ENCODE data around the gene HTR7.
"Not testable (repeated sequence)": the region's sequence is repeated elsewhere in the genome, so short reads cannot be mapped to it uniquely, and the experiment has no call there.

The HTR7 gene

DNA sequence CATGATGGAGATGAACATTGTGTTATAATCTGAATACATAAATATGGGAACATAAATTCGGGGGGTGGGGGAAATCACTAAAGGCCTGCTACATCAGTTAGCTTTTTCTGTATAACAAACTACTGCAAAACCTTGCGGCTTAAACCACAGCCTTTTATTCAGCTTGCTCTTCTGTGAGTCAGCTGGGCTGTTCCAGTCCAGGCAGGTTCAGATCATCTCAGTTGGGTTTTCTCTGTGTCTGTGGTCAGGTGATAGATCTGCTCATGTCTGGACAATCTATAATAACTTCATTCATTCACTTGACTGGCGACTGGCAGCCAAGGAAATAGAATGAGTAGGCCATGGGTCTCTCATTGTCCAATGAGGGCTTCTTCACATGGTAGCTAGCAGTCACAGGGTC, 23.5 kb downstream of the HTR7 start:
- DNase-seq = no peak
- Histone ChIP-seq H3K4me3 (ENCODE audit: low read depth in 1 of 2, low read length in 2 of 2) (no peak overlapping the region), H3K4me1 (ENCODE audit: insufficient read depth, low read length) (no peaks in the 10 kb centered on the region), H3K27ac (ENCODE audit: low read length) (no peak overlapping the region), H3K9me3 (ENCODE audit: insufficient read depth, low read length, severe bottlenecking) (no peaks in the 10 kb centered on the region), H3K36me3 (ENCODE audit: insufficient read depth, low read length) (no peaks in the 10 kb centered on the region), H3K9ac (ENCODE audit: low read depth, low read length) (no peak overlapping the region), H4K20me1 (ENCODE audit: insufficient read depth, low read length) (no peaks in the 10 kb centered on the region), H2AFZ (ENCODE audit: low read depth, low read length) (no peak overlapping the region), H3K79me2 (ENCODE audit: insufficient read depth, low read length) (no peaks in the 10 kb centered on the region), H3K4me2 (ENCODE audit: insufficient read depth, low read length) (no peak overlapping the region), H3K27me3 (ENCODE audit: insufficient read depth, low read length, poor library complexity) (peaks cover 6% of the 10 kb centered on the region)
- ATAC-seq (ENCODE audit: insufficient read depth, low read depth) = no peak
- TF ChIP-seq EZH2 (IDR thresholded peaks at IDR 0.05; ENCODE audit: borderline replicate concordance, low read depth, low read length, severe bottlenecking) = no peak
- TF ChIP-seq, protein P1, sequence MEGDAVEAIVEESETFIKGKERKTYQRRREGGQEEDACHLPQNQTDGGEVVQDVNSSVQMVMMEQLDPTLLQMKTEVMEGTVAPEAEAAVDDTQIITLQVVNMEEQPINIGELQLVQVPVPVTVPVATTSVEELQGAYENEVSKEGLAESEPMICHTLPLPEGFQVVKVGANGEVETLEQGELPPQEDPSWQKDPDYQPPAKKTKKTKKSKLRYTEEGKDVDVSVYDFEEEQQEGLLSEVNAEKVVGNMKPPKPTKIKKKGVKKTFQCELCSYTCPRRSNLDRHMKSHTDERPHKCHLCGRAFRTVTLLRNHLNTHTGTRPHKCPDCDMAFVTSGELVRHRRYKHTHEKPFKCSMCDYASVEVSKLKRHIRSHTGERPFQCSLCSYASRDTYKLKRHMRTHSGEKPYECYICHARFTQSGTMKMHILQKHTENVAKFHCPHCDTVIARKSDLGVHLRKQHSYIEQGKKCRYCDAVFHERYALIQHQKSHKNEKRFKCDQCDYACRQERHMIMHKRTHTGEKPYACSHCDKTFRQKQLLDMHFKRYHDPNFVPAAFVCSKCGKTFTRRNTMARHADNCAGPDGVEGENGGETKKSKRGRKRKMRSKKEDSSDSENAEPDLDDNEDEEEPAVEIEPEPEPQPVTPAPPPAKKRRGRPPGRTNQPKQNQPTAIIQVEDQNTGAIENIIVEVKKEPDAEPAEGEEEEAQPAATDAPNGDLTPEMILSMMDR (IDR thresholded peaks at IDR 0.05; ENCODE audit: borderline replicate concordance, extremely low read depth, low read length, poor library complexity, severe bottlenecking) = no peak

DNA sequence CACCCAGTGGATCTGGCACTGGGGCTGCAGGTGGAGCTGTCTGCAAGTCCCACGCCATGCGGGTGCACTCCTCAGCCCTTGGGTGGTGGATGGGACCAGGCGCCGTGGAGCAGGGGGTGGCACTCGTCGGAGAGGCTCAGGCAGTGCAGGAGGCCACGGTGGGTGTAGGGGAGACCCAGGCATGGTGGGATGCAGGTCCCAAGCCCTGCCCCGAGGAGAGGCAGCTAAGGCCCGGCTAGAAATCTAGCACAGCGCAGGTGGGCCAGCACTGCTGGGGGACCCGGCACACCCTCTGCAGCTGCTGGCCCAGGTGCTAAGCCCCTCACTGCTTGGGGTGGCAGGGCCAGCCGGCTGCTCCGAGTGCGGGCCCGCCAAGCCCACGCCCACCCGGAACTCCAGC, 25.7 kb downstream of the HTR7 start:
- DNase-seq (no peak), ATAC-seq (ENCODE audit: insufficient read depth, low read depth) (no peak)
- Histone ChIP-seq H3K4me1 (ENCODE audit: insufficient read depth, low read length) (no peaks in the 10 kb centered on the region), H3K9me3 (ENCODE audit: insufficient read depth, low read length, severe bottlenecking) (no peaks in the 10 kb centered on the region), H2AFZ (ENCODE audit: low read depth, low read length) (no peak overlapping the region), H3K9ac (ENCODE audit: low read depth, low read length) (no peak overlapping the region), H4K20me1 (ENCODE audit: insufficient read depth, low read length) (no peaks in the 10 kb centered on the region), H3K79me2 (ENCODE audit: insufficient read depth, low read length) (no peaks in the 10 kb centered on the region), H3K27me3 (ENCODE audit: insufficient read depth, low read length, poor library complexity) (peaks cover 6% of the 10 kb centered on the region), H3K4me3 (ENCODE audit: low read depth in 1 of 2, low read length in 2 of 2) (no peak overlapping the region), H3K27ac (ENCODE audit: low read length) (no peak overlapping the region), H3K36me3 (ENCODE audit: insufficient read depth, low read length) (no peaks in the 10 kb centered on the region), H3K4me2 (ENCODE audit: insufficient read depth, low read length) (no peak overlapping the region)
- TF ChIP-seq, protein P1 (IDR thresholded peaks at IDR 0.05; ENCODE audit: borderline replicate concordance, extremely low read depth, low read length, poor library complexity, severe bottlenecking) = no peak
- no peak for TF ChIP-seq EZH2 (IDR thresholded peaks at IDR 0.05; ENCODE audit: borderline replicate concordance, low read depth, low read length, severe bottlenecking)

DNA sequence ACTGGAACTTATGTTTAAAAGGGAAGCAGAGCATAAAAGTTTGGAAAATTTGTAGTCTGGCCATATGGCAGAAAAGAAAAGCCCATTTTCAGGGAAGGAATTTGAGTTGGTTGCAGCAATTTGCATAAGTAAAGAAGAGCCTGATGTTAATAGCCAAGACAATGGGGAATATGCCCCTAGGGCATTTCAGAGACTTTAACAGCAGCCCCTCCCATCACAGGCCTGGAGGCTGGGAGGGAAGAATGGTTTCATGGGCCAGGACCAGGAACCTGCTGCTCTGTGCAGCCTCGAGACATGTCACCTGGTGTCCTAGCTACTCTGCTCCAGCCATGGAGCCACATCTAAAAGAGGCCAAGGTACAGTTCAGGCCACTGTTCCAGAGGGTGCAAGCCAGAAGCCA, 35.3 kb downstream of the HTR7 start:
- no peak for DNase-seq
- no peak overlapping the region for H2AFZ ChIP-seq (ENCODE audit: low read depth, low read length)
- no peaks in the 10 kb centered on the region for H3K4me1 ChIP-seq (ENCODE audit: insufficient read depth, low read length)

DNA sequence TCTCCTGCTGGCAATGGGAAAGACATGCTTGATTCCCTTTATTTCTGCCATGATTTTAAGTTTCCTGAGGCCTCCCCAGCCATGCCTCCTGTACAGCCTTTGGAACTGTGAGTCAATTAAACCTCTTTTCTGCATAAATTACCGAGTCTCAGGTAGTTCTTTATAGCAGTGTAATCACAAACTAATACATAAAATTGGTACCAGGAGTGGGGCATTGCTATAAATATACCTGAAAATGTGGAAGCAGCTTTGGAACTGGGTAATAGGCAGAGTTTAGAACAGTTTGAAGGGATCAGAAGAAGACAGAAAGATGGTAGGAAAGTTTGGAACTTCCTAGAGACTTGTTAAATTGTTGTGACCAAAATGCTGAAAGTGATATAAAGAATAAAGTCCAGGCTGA, 36.0 kb downstream of the HTR7 start:
- not testable (repeated sequence) for H3K27me3 ChIP-seq (ENCODE audit: insufficient read depth, low read length, poor library complexity); H3K9me3 ChIP-seq (ENCODE audit: insufficient read depth, low read length, severe bottlenecking); H3K9ac ChIP-seq (ENCODE audit: low read depth, low read length); H4K20me1 ChIP-seq (ENCODE audit: insufficient read depth, low read length); H3K4me3 ChIP-seq (ENCODE audit: low read depth in 1 of 2, low read length in 2 of 2); H3K79me2 ChIP-seq (ENCODE audit: insufficient read depth, low read length); H3K36me3 ChIP-seq (ENCODE audit: insufficient read depth, low read length); DNase-seq; H2AFZ ChIP-seq (ENCODE audit: low read depth, low read length); H3K4me2 ChIP-seq (ENCODE audit: insufficient read depth, low read length); H3K4me1 ChIP-seq (ENCODE audit: insufficient read depth, low read length); ATAC-seq (ENCODE audit: insufficient read depth, low read depth); H3K27ac ChIP-seq (ENCODE audit: low read length)

More for the DNA sequence above, 35.3 kb downstream of the HTR7 start:
- Histone ChIP-seq H3K79me2 (ENCODE audit: insufficient read depth, low read length) (no peaks in the 10 kb centered on the region), H3K27me3 (ENCODE audit: insufficient read depth, low read length, poor library complexity) (peaks cover 2% of the 10 kb centered on the region), H3K4me3 (ENCODE audit: low read depth in 1 of 2, low read length in 2 of 2) (no peak overlapping the region), H3K36me3 (ENCODE audit: insufficient read depth, low read length) (no peaks in the 10 kb centered on the region), H4K20me1 (ENCODE audit: insufficient read depth, low read length) (no peaks in the 10 kb centered on the region), H3K4me2 (ENCODE audit: insufficient read depth, low read length) (no peak overlapping the region), H3K27ac (ENCODE audit: low read length) (no peak overlapping the region), H3K9me3 (ENCODE audit: insufficient read depth, low read length, severe bottlenecking) (peaks cover 2% of the 10 kb centered on the region), H3K9ac (ENCODE audit: low read depth, low read length) (no peak overlapping the region)
- no peak for TF ChIP-seq EZH2 (IDR thresholded peaks at IDR 0.05; ENCODE audit: borderline replicate concordance, low read depth, low read length, severe bottlenecking)
- TF ChIP-seq, protein P1 (IDR thresholded peaks at IDR 0.05; ENCODE audit: borderline replicate concordance, extremely low read depth, low read length, poor library complexity, severe bottlenecking) = no peak
- ATAC-seq (ENCODE audit: insufficient read depth, low read depth) = no peak

Data from DND-41 (cell line).